Inferior parietal cortex (tissue), 1 donor: ENCODE results near the gene TM9SF3.
"Not testable (repeated sequence)": the region's sequence is repeated elsewhere in the genome, so short reads cannot be mapped to it uniquely, and the experiment has no call there.

Experiments
- DNase-seq: peaks from one replicate; pipeline ENCODE4 v3.0.0-alpha.2; 2016; ENCODE audit errors: extremely low spot score

TM9SF3 gene

GRCh38 chr10:96568402-96568801 lies 18.4 kb downstream of the TM9SF3 start:
- DNase-seq, result no peak

- DNase-seq, result no peak
Observed at GRCh38 chr10:96565774-96566173, 21.0 kb downstream of the TM9SF3 start.

GRCh38 chr10:96560966-96561887 lies 25.6 kb downstream of the TM9SF3 start:
- DNase-seq, result no peak

GRCh38 chr10:96560489-96560888 lies 26.3 kb downstream of the TM9SF3 start:
- DNase-seq, result no peak

- DNase-seq, result peak; percentile 43
Observed at GRCh38 chr10:96556003-96556402, 30.8 kb downstream of the TM9SF3 start.

GRCh38 chr10:96555330-96555729 lies 31.5 kb downstream of the TM9SF3 start:
- DNase-seq, result no peak

- no peak for DNase-seq
Observed at GRCh38 chr10:96548589-96548988, 38.2 kb downstream of the TM9SF3 start.

GRCh38 chr10:96545558-96545957 lies 41.3 kb downstream of the TM9SF3 start:
- DNase-seq, result not testable (repeated sequence)

- DNase-seq, result no peak
Observed at GRCh38 chr10:96541921-96542320, 44.9 kb downstream of the TM9SF3 start.

GRCh38 chr10:96540240-96540639 lies 46.6 kb downstream of the TM9SF3 start:
- no peak for DNase-seq

- DNase-seq, result no peak
Observed at GRCh38 chr10:96538683-96539082, 48.1 kb downstream of the TM9SF3 start.

GRCh38 chr10:96536129-96536528 lies 50.7 kb downstream of the TM9SF3 start:
- no peak for DNase-seq

- DNase-seq, result no peak
Observed at GRCh38 chr10:96532523-96532922, 54.3 kb downstream of the TM9SF3 start.

- no peak for DNase-seq
Observed at GRCh38 chr10:96529634-96530279, 57.1 kb downstream of the TM9SF3 start.

GRCh38 chr10:96524741-96525140 lies 62.1 kb downstream of the TM9SF3 start:
- DNase-seq, result no peak

GRCh38 chr10:96517284-96517683 lies 69.5 kb downstream of the TM9SF3 start:
- no peak for DNase-seq

- DNase-seq, result no peak
Observed at GRCh38 chr10:96516337-96516736, 70.5 kb downstream of the TM9SF3 start.

- DNase-seq, result peak; percentile 77
Observed at GRCh38 chr10:96513698-96514561, 72.9 kb downstream of the TM9SF3 start, which contains the start of gene TLL2. TSS of gene TLL2 (minus strand) at chr10:96513926. CDS start at chr10:96513685, 241 bp downstream.

- DNase-seq, result no peak
Observed at GRCh38 chr10:96513305-96513697, 73.5 kb downstream of the TM9SF3 start.

- DNase-seq, result no peak
Observed at GRCh38 chr10:96512524-96513304, 74.1 kb downstream of the TM9SF3 start.
